ENCODE data around the gene NCKAP1.
"Not testable (repeated sequence)": the region's sequence is repeated elsewhere in the genome, so short reads cannot be mapped to it uniquely, and the experiment has no call there.

The NCKAP1 gene

GRCh38 chr2:182999348-183000028 lies 38.8 kb downstream of the NCKAP1 start:
- DNase-seq: no peak

- no peak for DNase-seq
Observed at GRCh38 chr2:182994228-182994912, 43.9 kb downstream of the NCKAP1 start.

GRCh38 chr2:182982941-182983340 lies 55.3 kb downstream of the NCKAP1 start:
- no peak for DNase-seq

GRCh38 chr2:182981475-182981874 lies 56.8 kb downstream of the NCKAP1 start:
- DNase-seq: not testable (repeated sequence)

GRCh38 chr2:182980652-182981051 lies 57.6 kb downstream of the NCKAP1 start:
- no peak for DNase-seq

GRCh38 chr2:182980115-182980514 lies 58.1 kb downstream of the NCKAP1 start:
- peak; percentile 57 for DNase-seq

GRCh38 chr2:182977463-182977862 lies 60.8 kb downstream of the NCKAP1 start:
- no peak for DNase-seq

GRCh38 chr2:182973441-182974352 lies 64.6 kb downstream of the NCKAP1 start:
- DNase-seq: no peak

- DNase-seq: no peak
Observed at GRCh38 chr2:182972548-182972942, 65.7 kb downstream of the NCKAP1 start.

- no peak for DNase-seq
Observed at GRCh38 chr2:182971820-182972547, 66.3 kb downstream of the NCKAP1 start.

- no peak for DNase-seq
Observed at GRCh38 chr2:182970486-182970885, 67.8 kb downstream of the NCKAP1 start.

- no peak for DNase-seq
Observed at GRCh38 chr2:182968493-182968892, 69.8 kb downstream of the NCKAP1 start.

- not testable (repeated sequence) for DNase-seq
Observed at GRCh38 chr2:182966356-182966755, 71.9 kb downstream of the NCKAP1 start.

- no peak for DNase-seq
Observed at GRCh38 chr2:182962641-182963040, 75.6 kb downstream of the NCKAP1 start.

GRCh38 chr2:182960869-182961268 lies 77.4 kb downstream of the NCKAP1 start:
- not testable (repeated sequence) for DNase-seq

- no peak for DNase-seq
Observed at GRCh38 chr2:182954789-182955188, 83.5 kb downstream of the NCKAP1 start.

GRCh38 chr2:182952741-182953450 lies 85.4 kb downstream of the NCKAP1 start:
- DNase-seq: no peak

GRCh38 chr2:182951948-182952663 lies 86.2 kb downstream of the NCKAP1 start:
- DNase-seq: no peak

GRCh38 chr2:182950546-182950945 lies 87.7 kb downstream of the NCKAP1 start:
- DNase-seq: no peak

- no peak for DNase-seq
Observed at GRCh38 chr2:182949572-182950189, 88.6 kb downstream of the NCKAP1 start.

GRCh38 chr2:182949052-182949451 lies 89.2 kb downstream of the NCKAP1 start:
- no peak for DNase-seq
